Gastrocnemius medialis (tissue), 4 donors: ENCODE data around the gene ARSI.

Experiments used
- POLR2A ChIP-seq, 2 donors: fragments of 450-650 bp; IDR thresholded peaks; one replicate each; pipeline ENCODE4 v1.6.1; 2017; ENCODE audit warnings: antibody characterized with exemption in 2 of 2, mild to moderate bottlenecking in 2 of 2, moderate library complexity in 2 of 2
- TF ChIP-seq, protein P1 (sequence below), 5 experiments: fragments of 450-650 bp in 3 of 5; fragments of 200-600 bp in 2 of 5; sonication (generic) in 2 of 5; IDR thresholded peaks in 4 of 5; conservative IDR thresholded peaks in 1 of 5; 1 replicate in 4 of 5; 2 replicates in 1 of 5; pipeline ENCODE4 v1.5.1; 2016 to 2019; ENCODE audit warnings: antibody characterized with exemption in 5 of 5, mild to moderate bottlenecking in 3 of 5, moderate library complexity in 3 of 5

GRCh38 chr5:150317048-150318003, 14.6 kb upstream of the ARSI start:
- TF ChIP-seq, protein P1, sequence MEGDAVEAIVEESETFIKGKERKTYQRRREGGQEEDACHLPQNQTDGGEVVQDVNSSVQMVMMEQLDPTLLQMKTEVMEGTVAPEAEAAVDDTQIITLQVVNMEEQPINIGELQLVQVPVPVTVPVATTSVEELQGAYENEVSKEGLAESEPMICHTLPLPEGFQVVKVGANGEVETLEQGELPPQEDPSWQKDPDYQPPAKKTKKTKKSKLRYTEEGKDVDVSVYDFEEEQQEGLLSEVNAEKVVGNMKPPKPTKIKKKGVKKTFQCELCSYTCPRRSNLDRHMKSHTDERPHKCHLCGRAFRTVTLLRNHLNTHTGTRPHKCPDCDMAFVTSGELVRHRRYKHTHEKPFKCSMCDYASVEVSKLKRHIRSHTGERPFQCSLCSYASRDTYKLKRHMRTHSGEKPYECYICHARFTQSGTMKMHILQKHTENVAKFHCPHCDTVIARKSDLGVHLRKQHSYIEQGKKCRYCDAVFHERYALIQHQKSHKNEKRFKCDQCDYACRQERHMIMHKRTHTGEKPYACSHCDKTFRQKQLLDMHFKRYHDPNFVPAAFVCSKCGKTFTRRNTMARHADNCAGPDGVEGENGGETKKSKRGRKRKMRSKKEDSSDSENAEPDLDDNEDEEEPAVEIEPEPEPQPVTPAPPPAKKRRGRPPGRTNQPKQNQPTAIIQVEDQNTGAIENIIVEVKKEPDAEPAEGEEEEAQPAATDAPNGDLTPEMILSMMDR (IDR thresholded peaks at IDR 0.05 in 4 of 5, conservative IDR thresholded peaks at IDR 0.05 in 1 of 5): no peak
- TF ChIP-seq POLR2A (IDR thresholded peaks at IDR 0.05): no peak
